Peyer's patch (tissue), 4 donors: ENCODE data around the gene WWC1.

Experiments
- CTCF ChIP-seq, 6 experiments: fragments of 450-650 bp in 4 of 6; fragments of 200-600 bp in 2 of 6; sonication (generic) in 1 of 6; IDR thresholded peaks; one replicate each; pipeline ENCODE4 v1.5.1; 2017 to 2019; ENCODE audit warnings: antibody characterized with exemption in 6 of 6, mild to moderate bottlenecking in 3 of 6, moderate library complexity in 1 of 6
- POLR2A ChIP-seq, 2 donors: fragments of 450-650 bp; IDR thresholded peaks; one replicate each; pipeline ENCODE4 v1.5.1; 2017; ENCODE audit warnings: antibody characterized with exemption in 2 of 2, mild to moderate bottlenecking in 2 of 2, moderate library complexity in 2 of 2

- TF ChIP-seq CTCF (IDR thresholded peaks at IDR 0.05) (no peak), POLR2A (IDR thresholded peaks at IDR 0.05) (no peak)
Measured at GRCh38 chr5:168328814-168329213, 37.4 kb downstream of the WWC1 start.
